HG02973 (cell line): Measurements from ENCODE around the gene AKAP6.

Experiments used
- ATAC-seq: cut with Tn5 transposase; IDR thresholded peaks from one replicate; pipeline ENCODE4 v1.9.1; 2021; ENCODE audit warnings: moderate library complexity; ENCODE audit not compliant: unreplicated experiment

Gene AKAP6

DNA sequence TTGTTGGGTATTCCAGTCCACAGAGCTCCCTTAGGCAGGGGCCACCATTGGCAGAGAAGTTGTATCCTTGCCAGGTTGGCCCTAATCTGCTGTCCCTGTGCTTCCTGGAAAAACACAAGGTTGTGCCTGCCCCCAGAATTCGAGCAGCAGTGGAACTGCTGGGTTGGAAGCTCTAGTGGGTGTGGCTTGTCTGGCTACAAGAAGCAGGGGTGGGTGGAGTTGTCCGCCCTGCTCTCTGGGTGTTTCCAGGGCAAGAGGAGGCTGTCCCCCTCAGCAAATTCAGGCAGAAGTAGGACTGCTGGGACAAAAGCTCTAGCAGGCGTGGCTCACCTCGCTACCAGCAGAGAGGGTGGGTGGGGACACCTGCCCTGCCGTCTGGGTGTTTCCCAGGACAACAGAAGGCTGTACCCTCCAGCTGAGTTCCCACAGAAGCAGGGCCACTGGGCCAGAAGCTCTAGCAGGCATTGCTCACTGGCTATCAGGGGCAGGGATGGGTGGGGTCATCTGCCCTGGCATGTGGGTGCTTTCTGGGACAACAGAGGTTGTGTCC, 536.8 kb downstream of the AKAP6 start:
- no peak for ATAC-seq

- ATAC-seq: no peak
Observed at GRCh38 chr14:32883188-32883587, 554.1 kb downstream of the AKAP6 start.
